ENCODE measurements around the gene DPYSL4. TPM values are rescaled to one million over a fixed set of nuclear protein-coding genes. Genes with fewer than 3 reads are reported as not detected.
A peak's percentile ranks its signal among the peaks of the same experiment; 100 is the strongest.

The DPYSL4 gene
- total and polyA plus RNA-seq, 2 of the 13 experiments (the other 11 are each of a cell fraction or from before 2014, with no cell fraction given): 0.84 to 1.2 TPM

- TF ChIP-seq CSRNP2 (CRISPR knock-in tag; conservative IDR thresholded peaks at IDR 0.05; ENCODE audit: low read depth) (no peak), KDM2A (CRISPR knock-in tag; IDR thresholded peaks at IDR 0.05; ENCODE audit: borderline replicate concordance, low read depth) (peak; percentile 63; the same call in 1 of the 2 replicates), GATAD2A (CRISPR knock-in tag; IDR thresholded peaks at IDR 0.05) (peak; percentile 77), CCDC6 (CRISPR knock-in tag; IDR thresholded peaks at IDR 0.05) (no peak), MLXIP (CRISPR knock-in tag; IDR thresholded peaks at IDR 0.05; ENCODE audit: borderline replicate concordance) (no peak), TP53 (CRISPR knock-in tag; conservative IDR thresholded peaks at IDR 0.05) (no peak), ZSCAN5A (CRISPR knock-in tag; IDR thresholded peaks at IDR 0.05; ENCODE audit: borderline replicate concordance) (no peak), ZNF205 (CRISPR knock-in tag; IDR thresholded peaks at IDR 0.05) (0 out of 2 replicates have a peak, but pooled peaks have one; percentile 44), BORCS8-MEF2B (CRISPR knock-in tag; IDR thresholded peaks at IDR 0.05) (no peak), NFYB (CRISPR knock-in tag; IDR thresholded peaks at IDR 0.05) (no peak), ZNF619 (CRISPR knock-in tag; IDR thresholded peaks at IDR 0.05) (no peak), LRRFIP1 (CRISPR knock-in tag; conservative IDR thresholded peaks at IDR 0.05) (no peak), TRIM22 (IDR thresholded peaks at IDR 0.05) (no peak), KDM3A (CRISPR knock-in tag; IDR thresholded peaks at IDR 0.05; ENCODE audit: low read depth) (0 out of 2 replicates have a peak, but pooled peaks have one; percentile 36), ONECUT2 (CRISPR knock-in tag; IDR thresholded peaks at IDR 0.05) (no peak), HIVEP1 (CRISPR knock-in tag; IDR thresholded peaks at IDR 0.05) (no peak), ZNF101 (CRISPR knock-in tag; IDR thresholded peaks at IDR 0.05; ENCODE audit: borderline replicate concordance, low read depth) (no peak), SRSF1 (optimal IDR thresholded peaks at IDR 0.05; ENCODE audit: low read depth, low read length) (no peak), PBX2 (CRISPR knock-in tag; IDR thresholded peaks at IDR 0.05) (no peak), ZFP1 (CRISPR knock-in tag; IDR thresholded peaks at IDR 0.05) (no peak), ZNF577 (CRISPR knock-in tag; IDR thresholded peaks at IDR 0.05; ENCODE audit: borderline replicate concordance, low read depth) (no peak)
Measured at GRCh38 chr10:132183046-132183445, 3.7 kb upstream of the DPYSL4 start (continued).
